Fibroblast of lung (primary cell): ENCODE data around the gene CLIP4. TPM values are rescaled to one million over a fixed set of nuclear protein-coding genes. Genes with fewer than 3 reads are reported as not detected.
"Not testable (repeated sequence)": the region's sequence is repeated elsewhere in the genome, so short reads cannot be mapped to it uniquely, and the experiment has no call there.

Source experiments
- DNase-seq, 2 donors: peaks; one replicate each; pipeline versions ENCODE4 v3.0.0 to v3.0.0-alpha.2; 2010; ENCODE audit warnings: low read depth in 2 of 2
- H2AFZ ChIP-seq: 2 replicates; pipeline ENCODE4 v1.5.1; 2012; ENCODE audit warnings: low read length, control low read depth, inconsistent platforms
- H3K27ac ChIP-seq: 2 replicates; pipeline ENCODE4 v1.5.1; 2011; ENCODE audit warnings: low read length, control low read depth; ENCODE audit not compliant: insufficient read depth
- H3K27me3 ChIP-seq: 2 replicates; pipeline ENCODE4 v1.5.1; 2011; ENCODE audit warnings: mild to moderate bottlenecking, low read length; ENCODE audit not compliant: control insufficient read depth, insufficient read depth
- H3K36me3 ChIP-seq: 2 replicates; pipeline ENCODE4 v1.5.1; 2011; ENCODE audit warnings: low read length; ENCODE audit not compliant: control insufficient read depth, insufficient read depth
- H3K4me1 ChIP-seq: 2 replicates; pipeline ENCODE4 v1.5.1; 2011; ENCODE audit warnings: low read length; ENCODE audit not compliant: control insufficient read depth, insufficient read depth; ENCODE audit errors: extremely low read depth
- H3K4me2 ChIP-seq: 2 replicates; pipeline ENCODE4 v1.5.1; 2011; ENCODE audit warnings: low read length, control low read depth; ENCODE audit not compliant: insufficient read depth; ENCODE audit errors: extremely low read depth
- H3K4me3 ChIP-seq, 4 experiments: fragments of 200-600 bp in 1 of 4; sonication (generic) in 1 of 4; replicated peaks in 1 of 4; 2 replicates each; pipeline ENCODE4 v1.5.1; 2011 to 2016; ENCODE audit warnings: low read length in 4 of 4, low read depth in 3 of 4, mild to moderate bottlenecking in 3 of 4, control low read depth in 2 of 4, inconsistent platforms in 1 of 4, mixed read lengths in 1 of 4; ENCODE audit not compliant: insufficient read depth in 1 of 4; ENCODE audit errors: control extremely low read depth in 1 of 4
- H3K79me2 ChIP-seq: 2 replicates; pipeline ENCODE4 v1.5.1; 2012; ENCODE audit warnings: mild to moderate bottlenecking, low read length, inconsistent platforms; ENCODE audit not compliant: control insufficient read depth, insufficient read depth
- H3K9ac ChIP-seq: 2 replicates; pipeline ENCODE4 v1.5.1; 2011; ENCODE audit warnings: mild to moderate bottlenecking, low read length, control low read depth; ENCODE audit not compliant: insufficient read depth
- H3K9me3 ChIP-seq: 2 replicates; pipeline ENCODE4 v1.5.1; 2012; ENCODE audit warnings: low read depth, low read length; ENCODE audit not compliant: control insufficient read depth, insufficient read depth
- H4K20me1 ChIP-seq: 2 replicates; pipeline ENCODE4 v1.5.1; 2011; ENCODE audit warnings: low read length; ENCODE audit not compliant: control insufficient read depth, insufficient read depth; ENCODE audit errors: extremely low read depth
- EZH2 ChIP-seq: IDR thresholded peaks from 2 replicates; pipeline ENCODE4 v1.5.1; 2012; ENCODE audit warnings: low read length, control low read depth, mild to moderate bottlenecking; ENCODE audit errors: missing control alignments
- polyA plus RNA-seq, 2 donors: library from polyadenylated mRNA; depleted of rRNA in 1 of 2; stranded (reverse) in 1 of 2; unstranded in 1 of 2; fragments of >200 nt; gene quantifications; 2 replicates each; pipeline ENCODE4 v1.2.1, GENCODE V29; 2011 to 2012; ENCODE audit warnings: missing spikeins in 1 of 2
- total RNA-seq: library from RNA; depleted of rRNA; stranded (reverse); fragments of >200 nt; gene quantifications from 2 replicates; pipeline ENCODE4 v1.2.1, GENCODE V29; 2014
- TF ChIP-seq, protein P1 (sequence below), 2 donors: IDR thresholded peaks in 1 of 2; conservative IDR thresholded peaks in 1 of 2; 1 replicate in 1 of 2; 2 replicates in 1 of 2; pipeline ENCODE4 v1.5.1; 2011 to 2012; ENCODE audit warnings: low read length in 2 of 2, control low read depth in 1 of 2, inconsistent platforms in 1 of 2, low read depth in 1 of 2, mild to moderate bottlenecking in 1 of 2

The CLIP4 gene
- total and polyA plus RNA-seq, 2 donors (not counting 1 experiment from before 2014, with no cell fraction given): 39.9 to 127 TPM

DNA sequence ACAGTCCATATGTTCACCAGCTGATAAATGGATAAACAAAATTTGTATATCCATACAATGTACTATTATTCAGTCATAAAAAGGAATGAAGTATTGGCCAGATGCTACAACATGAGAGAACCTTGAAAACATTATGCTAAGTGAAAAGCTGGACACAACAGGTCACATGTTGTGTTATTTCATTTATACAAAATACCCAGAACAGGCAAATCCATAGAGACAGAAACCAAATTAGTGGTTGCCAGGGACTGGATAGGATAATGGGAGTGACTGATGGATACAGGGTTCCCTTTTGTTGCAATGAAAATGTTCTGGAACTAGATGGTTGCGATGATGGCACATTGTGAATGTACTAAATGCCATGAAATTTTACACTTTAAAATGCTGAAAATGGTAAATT is 30.7 kb upstream of the CLIP4 start:
- Histone ChIP-seq H3K79me2 (no peaks in the 10 kb centered on the region), H3K27me3 (no peaks in the 10 kb centered on the region), H2AFZ (no peak overlapping the region), H3K27ac (no peak overlapping the region), H4K20me1 (no peaks in the 10 kb centered on the region), H3K36me3 (no peaks in the 10 kb centered on the region), H3K4me2 (no peak overlapping the region), H3K9me3 (no peaks in the 10 kb centered on the region), H3K4me3 (no peak overlapping the region), H3K4me1 (no peaks in the 10 kb centered on the region), H3K9ac (no peak overlapping the region)
- no peak for DNase-seq
- TF ChIP-seq EZH2: no peak
- TF ChIP-seq, protein P1, sequence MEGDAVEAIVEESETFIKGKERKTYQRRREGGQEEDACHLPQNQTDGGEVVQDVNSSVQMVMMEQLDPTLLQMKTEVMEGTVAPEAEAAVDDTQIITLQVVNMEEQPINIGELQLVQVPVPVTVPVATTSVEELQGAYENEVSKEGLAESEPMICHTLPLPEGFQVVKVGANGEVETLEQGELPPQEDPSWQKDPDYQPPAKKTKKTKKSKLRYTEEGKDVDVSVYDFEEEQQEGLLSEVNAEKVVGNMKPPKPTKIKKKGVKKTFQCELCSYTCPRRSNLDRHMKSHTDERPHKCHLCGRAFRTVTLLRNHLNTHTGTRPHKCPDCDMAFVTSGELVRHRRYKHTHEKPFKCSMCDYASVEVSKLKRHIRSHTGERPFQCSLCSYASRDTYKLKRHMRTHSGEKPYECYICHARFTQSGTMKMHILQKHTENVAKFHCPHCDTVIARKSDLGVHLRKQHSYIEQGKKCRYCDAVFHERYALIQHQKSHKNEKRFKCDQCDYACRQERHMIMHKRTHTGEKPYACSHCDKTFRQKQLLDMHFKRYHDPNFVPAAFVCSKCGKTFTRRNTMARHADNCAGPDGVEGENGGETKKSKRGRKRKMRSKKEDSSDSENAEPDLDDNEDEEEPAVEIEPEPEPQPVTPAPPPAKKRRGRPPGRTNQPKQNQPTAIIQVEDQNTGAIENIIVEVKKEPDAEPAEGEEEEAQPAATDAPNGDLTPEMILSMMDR (conservative IDR thresholded peaks at IDR 0.05 in 1 of 2, IDR thresholded peaks at IDR 0.05 in 1 of 2; ENCODE audit: low read depth in 1 of 2, low read length in 2 of 2): no peak

DNA sequence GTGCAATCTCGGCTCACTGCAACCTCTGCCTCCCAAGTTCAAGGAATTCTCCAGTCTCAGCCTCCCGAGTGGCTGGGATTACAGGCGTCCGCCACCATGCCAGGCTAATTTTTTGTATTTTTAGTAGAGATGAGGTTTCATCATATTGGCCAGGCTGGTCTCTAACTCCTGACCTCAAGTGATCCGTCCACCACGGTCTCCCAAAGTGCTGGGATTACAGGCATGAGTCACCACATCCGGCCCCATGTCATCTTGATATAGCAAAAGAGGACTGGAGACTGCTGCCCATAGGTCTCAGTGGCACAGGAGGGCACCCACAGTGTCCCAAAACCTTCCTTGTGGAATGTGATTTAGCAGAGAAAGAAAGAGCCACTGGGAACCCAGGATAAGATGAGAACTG is 24.9 kb upstream of the CLIP4 start:
- H3K27ac ChIP-seq, H3K9ac ChIP-seq, H4K20me1 ChIP-seq, H3K4me2 ChIP-seq, H3K79me2 ChIP-seq, H3K9me3 ChIP-seq, H3K4me3 ChIP-seq, H2AFZ ChIP-seq, H3K36me3 ChIP-seq, H3K27me3 ChIP-seq, H3K4me1 ChIP-seq: not testable (repeated sequence)
- peak in 1 of 2 donors; percentile 19 for DNase-seq

DNA sequence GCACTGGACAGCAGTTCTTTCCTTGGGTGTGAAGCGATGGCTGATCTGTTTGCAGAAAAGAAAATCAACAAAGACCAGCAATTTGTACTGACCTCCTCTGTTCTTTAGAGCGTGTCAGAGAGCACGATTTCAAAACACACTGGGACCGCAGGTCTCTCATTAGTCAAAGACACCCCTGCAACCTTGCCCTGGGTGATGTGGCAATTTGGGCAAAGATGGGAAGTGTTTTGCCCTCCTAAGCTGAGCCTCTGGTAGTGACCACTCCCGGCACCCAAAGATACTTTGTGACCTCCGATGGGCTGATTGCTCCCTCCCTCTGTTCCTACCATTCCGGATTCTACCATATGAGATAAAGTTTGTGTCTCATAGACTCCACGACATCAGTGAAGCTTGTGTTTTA is 18.2 kb upstream of the CLIP4 start:
- H3K4me1 ChIP-seq: no peaks in the 10 kb centered on the region
- H3K4me2 ChIP-seq: no peak overlapping the region
- H3K9ac ChIP-seq: no peak overlapping the region
- no peak for DNase-seq
- TF ChIP-seq, protein P1 (conservative IDR thresholded peaks at IDR 0.05 in 1 of 2, IDR thresholded peaks at IDR 0.05 in 1 of 2; ENCODE audit: low read depth in 1 of 2, low read length in 2 of 2): no peak
- TF ChIP-seq EZH2: no peak
- H3K4me3 ChIP-seq: no peak overlapping the region
- no peaks in the 10 kb centered on the region for H3K9me3 ChIP-seq
- no peak overlapping the region for H3K27ac ChIP-seq
- no peaks in the 10 kb centered on the region for H3K36me3 ChIP-seq
- H2AFZ ChIP-seq: no peak overlapping the region
- H3K27me3 ChIP-seq: no peaks in the 10 kb centered on the region
- no peaks in the 10 kb centered on the region for H4K20me1 ChIP-seq
- H3K79me2 ChIP-seq: no peaks in the 10 kb centered on the region
